MG63 (cell line): ENCODE measurements around the gene MTF1. TPM values are rescaled to one million over a fixed set of nuclear protein-coding genes. Genes with fewer than 3 reads are reported as not detected.
"Not testable (repeated sequence)": the region's sequence is repeated elsewhere in the genome, so short reads cannot be mapped to it uniquely, and the experiment has no call there.

Experiments
- DNase-seq: peaks from one replicate; pipeline ENCODE4 v3.0.0-alpha.2; 2020
- H3K27me3 ChIP-seq: fragments of 250-450 bp; sonication (Bioruptor Pico); 2 replicates; pipeline ENCODE4 v1.5.1; 2020; ENCODE audit warnings: mild to moderate bottlenecking, moderate library complexity
- H3K36me3 ChIP-seq: fragments of 250-450 bp; sonication (Bioruptor Pico); 2 replicates; pipeline ENCODE4 v1.5.1; 2020; ENCODE audit warnings: mild to moderate bottlenecking, moderate library complexity
- H3K4me3 ChIP-seq: fragments of 250-450 bp; sonication (Bioruptor Pico); 2 replicates; pipeline ENCODE4 v1.5.1; 2020; ENCODE audit warnings: mild to moderate bottlenecking, moderate library complexity
- H3K9me3 ChIP-seq: fragments of 250-450 bp; sonication (Bioruptor Pico); 2 replicates; pipeline ENCODE4 v1.5.1; 2020; ENCODE audit warnings: mild to moderate bottlenecking, moderate library complexity
- total RNA-seq: library from RNA; depleted of rRNA; stranded (reverse); fragments of >200 nt; shearing (Covaris generic); gene quantifications from 2 replicates; pipeline ENCODE4 v1.2.3, GENCODE V29; 2014; ENCODE audit warnings: low replicate concordance; rRNA removed

Gene MTF1
- 2.2 and 2.5 TPM in 2 replicates for total RNA-seq

DNA sequence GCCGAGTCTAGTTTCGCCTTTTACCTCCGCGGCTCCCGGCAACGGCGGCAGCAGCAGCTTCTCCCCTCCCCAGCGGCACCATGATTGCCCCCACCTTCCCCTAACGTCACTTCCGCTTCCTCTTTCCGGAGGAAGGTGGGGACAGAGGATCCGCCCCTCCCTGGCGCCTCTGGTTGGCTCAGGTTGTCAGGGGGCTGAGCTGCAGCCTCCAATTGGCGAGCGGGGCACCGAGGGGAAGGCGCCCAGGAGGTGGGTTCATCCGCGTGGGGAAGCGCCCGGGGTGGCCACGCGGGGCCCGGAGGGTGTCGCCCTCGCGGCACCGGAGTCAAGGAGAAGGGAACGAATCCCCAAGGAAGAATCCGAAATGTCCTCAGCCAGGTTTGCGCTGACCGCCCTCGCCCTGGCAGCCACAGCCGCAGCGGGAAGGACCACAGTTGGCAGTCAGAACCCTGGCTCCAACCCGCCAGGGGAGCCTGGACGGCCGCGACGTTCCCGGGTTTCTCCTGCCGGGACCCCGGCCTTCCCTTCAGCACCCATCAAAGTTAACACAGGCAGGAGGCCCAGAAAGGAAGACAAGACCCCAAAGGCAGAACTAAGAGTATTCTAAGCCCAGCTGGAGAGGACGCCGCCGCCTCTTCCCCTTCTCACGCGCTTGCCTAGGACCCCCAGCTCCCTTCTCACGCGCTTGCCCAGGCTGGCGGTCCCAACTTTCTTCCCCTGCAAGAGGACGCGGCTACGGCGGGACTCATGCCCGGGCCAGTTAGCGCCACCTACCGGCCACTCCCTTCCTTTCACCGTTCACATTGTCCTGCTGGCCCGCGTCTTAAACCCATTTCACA is at the start of gene MTF1:
Gene MTF1 (minus strand): TSS at position 86 of the 839 bp plus-strand sequence. CDS start 1,934 bp downstream, outside the sequence.
- Histone ChIP-seq H3K27me3 (no peaks in the 10 kb centered on the region), H3K4me3 (peak within 1 kb of the TSS; percentile 96), H3K9me3 (no peaks in the 10 kb centered on the region), H3K36me3 (peaks cover 40% of the 10 kb centered on the region)
- peak; percentile 98 for DNase-seq

DNA sequence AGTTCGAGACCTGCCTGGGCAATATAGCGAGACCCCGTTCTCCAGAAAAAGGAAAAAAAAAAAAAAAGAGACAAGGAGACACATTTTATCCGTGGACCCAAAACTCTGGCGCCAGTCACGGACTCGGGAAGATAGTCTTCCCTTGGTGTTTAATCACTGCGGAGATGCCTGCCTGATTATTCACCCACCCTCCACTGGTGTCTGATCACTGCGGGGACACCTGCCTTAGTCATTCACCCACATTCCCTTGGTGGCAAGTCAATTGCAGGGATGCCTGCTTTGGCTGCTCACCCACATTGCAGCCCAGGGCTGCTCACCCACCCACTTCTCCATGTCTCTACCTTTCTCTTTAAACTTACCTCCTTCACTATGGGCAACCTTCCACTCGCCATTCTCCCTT is 49.1 kb upstream of the MTF1 start:
- not testable (repeated sequence) for DNase-seq, H3K27me3 ChIP-seq, H3K9me3 ChIP-seq, H3K4me3 ChIP-seq
- H3K36me3 ChIP-seq: peaks cover 43% of the 10 kb centered on the region

DNA sequence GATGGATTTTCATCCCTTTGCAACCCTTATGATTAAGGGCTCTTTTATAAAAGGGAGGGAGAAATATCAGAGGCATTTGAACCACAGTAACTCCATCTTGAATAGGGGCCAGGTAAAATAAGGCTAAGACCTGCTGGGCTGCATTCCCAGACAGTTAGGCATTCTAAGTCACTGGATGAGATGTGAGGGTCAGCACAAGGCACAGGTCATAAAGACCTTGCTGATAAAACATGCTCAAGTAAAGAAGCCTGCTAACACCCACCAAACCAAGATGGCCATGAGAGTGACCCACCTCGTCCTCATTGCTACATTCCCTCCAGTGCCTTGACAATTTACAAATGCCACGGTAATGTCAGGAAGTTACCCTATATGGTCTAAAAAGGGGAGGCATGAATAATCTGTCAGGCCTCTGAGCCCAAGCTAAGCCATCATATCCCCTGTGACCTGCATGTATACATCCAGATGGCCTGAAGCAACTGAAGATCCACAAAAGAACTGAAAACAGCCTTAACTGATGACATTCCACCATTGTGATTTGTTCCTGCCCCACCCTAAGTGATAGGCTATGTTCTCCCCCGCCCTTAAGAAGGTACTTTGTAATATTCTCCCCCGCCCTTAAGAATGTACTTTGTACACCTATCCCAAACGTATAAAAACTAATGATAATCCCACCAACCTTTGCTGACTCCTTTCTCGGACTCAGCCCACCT is 48.2 kb upstream of the MTF1 start:
- DNase-seq, H3K27me3 ChIP-seq, H3K4me3 ChIP-seq, H3K9me3 ChIP-seq: not testable (repeated sequence)
- peaks cover 40% of the 10 kb centered on the region for H3K36me3 ChIP-seq

DNA sequence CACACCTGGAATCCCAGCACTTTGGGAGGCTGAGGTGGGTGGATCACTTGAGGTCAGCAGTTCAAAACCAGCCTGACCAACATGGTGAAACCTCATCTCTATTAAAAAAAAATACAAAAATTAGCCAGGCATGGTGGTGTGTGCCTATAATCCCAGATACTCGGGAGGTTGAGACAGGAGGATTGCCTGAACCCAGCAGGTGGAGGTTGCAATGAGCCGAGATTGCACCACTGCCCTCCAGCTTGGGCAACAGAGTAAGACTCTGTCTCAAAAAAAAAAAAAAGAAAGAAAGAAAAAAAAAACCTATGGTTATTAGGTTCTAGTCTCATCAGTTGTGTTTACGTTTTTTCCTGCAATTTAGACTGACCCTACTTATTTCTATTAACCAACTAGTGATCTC is 47.2 kb upstream of the MTF1 start:
- H3K9me3 ChIP-seq, H3K4me3 ChIP-seq, DNase-seq, H3K27me3 ChIP-seq: not testable (repeated sequence)
- H3K36me3 ChIP-seq: peaks cover 34% of the 10 kb centered on the region

DNA sequence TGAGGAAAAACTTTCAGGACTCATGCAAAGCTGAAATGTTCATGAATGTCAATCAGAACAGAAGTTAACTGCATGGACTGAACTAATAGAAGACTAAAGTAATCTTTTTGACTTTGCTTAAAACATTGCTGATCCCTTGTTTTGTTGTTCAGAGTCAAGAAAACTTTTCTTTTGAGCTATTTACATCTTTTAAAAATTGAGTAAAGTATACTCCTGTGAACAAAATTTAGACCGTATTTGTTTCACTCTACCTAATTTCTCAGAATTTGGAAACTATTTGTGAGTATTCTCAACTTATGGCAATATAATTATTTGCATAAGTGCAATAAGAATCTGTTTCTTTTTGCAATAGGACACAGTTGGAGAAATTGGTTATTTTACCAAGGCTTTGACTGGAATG is 46.3 kb upstream of the MTF1 start:
- peaks cover 30% of the 10 kb centered on the region for H3K36me3 ChIP-seq
- H3K4me3 ChIP-seq: no peak overlapping the region
- H3K27me3 ChIP-seq: no peaks in the 10 kb centered on the region
- DNase-seq: no peak
- H3K9me3 ChIP-seq: no peaks in the 10 kb centered on the region; the same call in 1 of the 2 replicates

DNA sequence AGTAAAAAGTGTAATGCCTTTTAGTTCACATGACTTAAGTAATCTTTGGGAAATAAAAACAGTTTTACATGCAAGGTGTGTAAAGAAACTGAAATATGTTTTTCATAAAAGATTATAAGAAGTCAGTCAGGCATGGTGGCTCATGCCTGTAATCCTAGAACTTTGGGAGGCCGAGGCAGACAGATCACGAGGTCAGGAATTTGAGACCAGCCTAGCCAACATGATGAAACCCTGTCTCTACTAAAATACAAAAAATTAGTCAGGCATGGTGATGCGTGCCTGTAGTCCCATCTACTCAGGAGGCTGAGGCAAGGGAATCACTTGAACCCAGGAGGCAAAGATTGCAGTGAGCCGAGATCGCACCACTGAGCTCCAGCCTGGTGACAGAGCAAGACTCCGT is 44.5 kb upstream of the MTF1 start:
- not testable (repeated sequence) for H3K27me3 ChIP-seq, H3K4me3 ChIP-seq, H3K9me3 ChIP-seq, DNase-seq
- peaks cover 30% of the 10 kb centered on the region for H3K36me3 ChIP-seq

DNA sequence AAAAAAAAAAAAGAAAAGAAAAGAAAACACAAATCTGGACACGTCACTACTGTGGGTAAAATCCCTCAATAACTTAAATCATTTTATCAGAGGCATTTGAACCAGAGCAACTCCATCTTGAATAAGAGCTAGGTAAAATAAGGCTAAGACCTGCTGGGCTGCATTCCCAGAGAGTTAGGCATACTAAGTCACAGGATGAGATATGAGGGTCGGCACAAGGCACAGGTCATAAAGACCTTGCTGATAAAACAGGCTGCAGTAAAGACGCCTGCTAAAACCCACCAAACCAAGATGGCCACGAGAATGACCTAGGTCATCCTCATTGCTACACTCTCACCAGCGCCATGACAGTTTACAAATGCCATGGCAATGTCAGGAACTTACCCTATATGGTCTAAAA is 43.6 kb upstream of the MTF1 start:
- Histone ChIP-seq H3K9me3 (no peaks in the 10 kb centered on the region; the same call in 1 of the 2 replicates), H3K4me3 (no peak overlapping the region), H3K27me3 (no peaks in the 10 kb centered on the region), H3K36me3 (peaks cover 30% of the 10 kb centered on the region)
- DNase-seq: no peak

DNA sequence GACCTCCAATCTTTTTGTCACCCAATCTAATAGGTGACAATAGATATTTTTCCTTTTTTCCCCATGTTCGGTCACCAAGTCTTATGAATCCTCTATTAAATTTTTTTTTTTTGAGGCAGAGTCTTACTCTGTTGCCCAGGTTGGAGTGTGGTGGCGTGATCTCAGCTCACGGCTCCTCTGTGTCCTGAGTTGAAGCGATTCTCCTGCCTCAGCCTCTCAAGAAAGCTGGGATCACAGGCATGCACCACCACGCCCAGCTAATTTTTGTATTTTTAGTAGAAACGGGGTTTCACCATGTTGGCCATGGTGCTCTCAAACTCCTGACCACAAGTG is 42.5 kb upstream of the MTF1 start:
- Histone ChIP-seq H3K27me3 (no peaks in the 10 kb centered on the region), H3K36me3 (peaks cover 24% of the 10 kb centered on the region), H3K9me3 (no peaks in the 10 kb centered on the region; the same call in 1 of the 2 replicates), H3K4me3 (no peak overlapping the region)
- no peak for DNase-seq

DNA sequence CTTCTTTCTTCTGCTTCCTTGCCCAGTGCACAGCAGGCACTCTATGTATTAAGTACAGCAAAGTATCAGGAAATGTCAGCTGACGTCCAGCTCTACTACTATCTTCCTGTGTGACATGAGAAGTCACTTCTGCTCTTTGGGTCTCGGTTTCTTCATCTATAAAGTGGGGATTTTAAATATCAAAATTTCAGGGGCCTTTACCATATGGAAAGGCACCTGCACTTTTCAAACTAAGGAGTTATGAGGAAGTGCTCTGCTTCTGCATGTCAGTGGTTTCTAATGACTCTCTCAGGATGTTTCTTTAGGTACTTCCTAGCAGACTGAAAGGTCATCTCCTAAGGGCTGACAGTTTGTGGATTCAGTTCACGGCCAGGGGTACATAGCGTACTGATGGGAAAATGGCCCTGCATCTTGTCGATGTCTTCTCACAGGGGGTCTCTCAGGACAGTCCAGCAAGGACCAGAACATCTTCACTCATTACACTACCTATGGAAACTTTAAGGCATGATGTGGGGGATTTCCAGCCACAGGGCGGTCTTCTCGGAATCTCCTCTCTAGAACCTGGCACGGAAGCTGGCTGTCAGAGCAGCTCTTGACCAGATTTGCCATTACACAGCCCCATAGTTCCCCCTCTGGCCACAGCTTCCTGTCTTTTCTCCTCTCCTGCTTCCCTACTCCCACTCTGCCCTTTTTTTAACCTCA is 42.0 kb upstream of the MTF1 start:
- no peaks in the 10 kb centered on the region for H3K27me3 ChIP-seq
- no peak overlapping the region for H3K4me3 ChIP-seq
- DNase-seq: no peak
- no peaks in the 10 kb centered on the region; the same call in 1 of the 2 replicates for H3K9me3 ChIP-seq
- peaks cover 21% of the 10 kb centered on the region for H3K36me3 ChIP-seq

DNA sequence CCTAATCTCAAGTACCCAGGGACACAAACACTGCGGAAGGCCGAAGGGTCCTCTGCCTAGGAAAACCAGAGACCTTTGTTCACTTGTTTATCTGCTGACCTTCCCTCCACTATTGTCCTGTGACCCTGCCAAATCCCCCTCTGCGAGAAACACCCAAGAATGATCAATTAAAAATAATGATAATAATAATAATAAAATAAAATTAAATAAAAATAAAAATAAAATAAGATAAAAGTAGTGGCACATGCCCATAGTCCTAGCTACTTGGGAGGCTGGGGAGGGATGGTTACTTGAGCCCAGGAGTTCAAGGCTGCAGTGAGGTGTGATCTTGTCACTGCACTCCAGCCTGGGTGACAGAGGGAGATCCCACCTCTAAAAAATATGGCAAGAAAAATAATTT is 38.2 kb upstream of the MTF1 start:
- not testable (repeated sequence) for H3K27me3 ChIP-seq, DNase-seq, H3K4me3 ChIP-seq

DNA sequence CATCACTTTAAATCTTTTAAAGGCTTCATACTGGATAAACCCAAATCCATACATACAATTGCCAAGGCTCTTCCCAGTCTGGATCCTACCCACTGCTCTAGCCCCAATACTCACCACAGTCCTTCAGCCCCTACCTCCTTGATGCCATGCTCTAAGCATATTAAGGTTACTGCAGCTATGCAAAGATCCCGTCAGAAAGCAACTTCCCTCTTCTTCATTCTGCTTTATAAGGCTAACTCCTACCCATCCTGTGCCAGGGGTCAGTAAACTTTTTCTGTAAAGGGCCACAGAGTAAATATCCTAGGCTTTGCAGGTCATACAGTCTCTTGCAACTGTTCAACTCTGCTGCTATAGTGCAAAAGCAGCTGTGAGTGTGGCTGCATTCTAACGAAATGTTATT is 34.3 kb upstream of the MTF1 start:
- Histone ChIP-seq H3K27me3 (no peaks in the 10 kb centered on the region), H3K4me3 (no peak overlapping the region), H3K9me3 (no peaks in the 10 kb centered on the region), H3K36me3 (peaks cover 20% of the 10 kb centered on the region)
- DNase-seq: no peak

More for the DNA sequence above, 38.2 kb upstream of the MTF1 start:
- H3K36me3 ChIP-seq, H3K9me3 ChIP-seq: not testable (repeated sequence)

DNA sequence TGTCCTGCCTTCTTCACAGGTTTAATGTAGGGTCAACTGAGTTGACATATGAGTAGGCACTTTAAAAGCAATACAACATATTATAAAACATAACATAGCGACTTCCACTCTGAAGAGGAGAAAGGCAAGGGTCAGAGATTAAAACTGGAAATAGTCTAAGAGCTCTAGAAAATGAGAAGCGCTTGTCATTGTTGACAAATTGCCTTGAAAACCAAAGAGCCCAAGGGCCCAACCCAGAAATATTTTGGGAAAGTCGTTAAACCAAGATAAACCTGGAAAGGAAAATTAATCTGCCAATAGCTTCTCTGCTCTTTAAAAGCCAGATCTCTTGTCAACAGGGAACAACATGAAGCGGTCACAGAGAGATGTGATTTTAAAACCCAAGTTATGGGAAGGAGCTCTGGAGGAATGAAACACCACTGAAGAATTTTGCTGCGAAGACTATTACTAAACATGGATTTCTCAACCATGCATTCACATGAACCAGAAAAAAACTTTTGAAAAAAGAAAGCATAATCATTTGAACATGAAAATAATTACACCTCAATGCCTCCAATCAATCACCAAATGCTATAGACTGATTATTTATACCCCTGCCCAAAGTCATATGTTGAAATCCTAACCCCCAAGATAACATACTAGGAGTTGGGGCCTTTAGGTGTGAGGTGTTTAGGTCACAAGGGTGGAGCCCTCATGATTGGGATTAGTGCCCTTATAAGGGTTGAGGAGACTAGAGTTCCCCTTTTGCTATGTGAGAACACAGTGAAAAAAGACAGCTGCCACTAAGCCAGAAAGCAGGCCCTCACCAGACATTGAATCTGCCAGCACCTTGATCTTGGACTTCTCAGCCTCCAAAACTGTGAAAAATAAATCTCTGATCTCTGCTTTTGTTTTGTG is 33.0 kb upstream of the MTF1 start:
- Histone ChIP-seq H3K36me3 (peaks cover 29% of the 10 kb centered on the region), H3K4me3 (no peak overlapping the region), H3K9me3 (no peaks in the 10 kb centered on the region), H3K27me3 (no peaks in the 10 kb centered on the region)
- no peak for DNase-seq

DNA sequence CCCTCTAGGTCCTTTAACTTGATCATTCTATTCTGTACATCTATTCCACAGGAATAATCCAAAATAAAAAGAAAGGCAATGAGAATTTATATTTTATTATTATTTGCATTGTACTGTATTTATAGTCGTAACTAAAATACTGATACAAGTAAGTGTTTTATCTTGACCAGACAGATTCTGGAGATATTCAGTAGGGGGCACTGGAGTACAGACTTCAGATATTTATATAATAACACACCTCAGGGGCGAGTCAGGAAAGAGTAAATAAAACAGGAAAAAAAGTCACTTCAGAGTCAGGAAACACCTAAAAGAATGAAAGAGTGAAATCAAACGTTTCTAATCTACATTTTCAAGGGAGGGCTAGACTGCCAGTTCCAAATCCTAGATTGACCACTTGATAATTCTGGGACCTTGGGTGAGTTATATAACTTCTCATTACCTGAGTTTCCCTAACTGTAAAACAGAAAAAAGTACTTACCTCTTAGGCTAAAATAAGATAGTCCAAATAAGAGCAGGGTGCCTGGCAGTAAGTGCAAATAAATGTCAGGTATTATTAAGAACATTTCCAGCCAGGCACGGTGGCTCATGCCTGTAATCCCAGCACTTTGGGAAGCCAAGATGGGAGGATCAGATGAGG is 31.1 kb upstream of the MTF1 start:
- no peak for DNase-seq
- Histone ChIP-seq H3K27me3 (no peaks in the 10 kb centered on the region), H3K36me3 (peaks cover 43% of the 10 kb centered on the region), H3K4me3 (no peak overlapping the region), H3K9me3 (no peaks in the 10 kb centered on the region)

DNA sequence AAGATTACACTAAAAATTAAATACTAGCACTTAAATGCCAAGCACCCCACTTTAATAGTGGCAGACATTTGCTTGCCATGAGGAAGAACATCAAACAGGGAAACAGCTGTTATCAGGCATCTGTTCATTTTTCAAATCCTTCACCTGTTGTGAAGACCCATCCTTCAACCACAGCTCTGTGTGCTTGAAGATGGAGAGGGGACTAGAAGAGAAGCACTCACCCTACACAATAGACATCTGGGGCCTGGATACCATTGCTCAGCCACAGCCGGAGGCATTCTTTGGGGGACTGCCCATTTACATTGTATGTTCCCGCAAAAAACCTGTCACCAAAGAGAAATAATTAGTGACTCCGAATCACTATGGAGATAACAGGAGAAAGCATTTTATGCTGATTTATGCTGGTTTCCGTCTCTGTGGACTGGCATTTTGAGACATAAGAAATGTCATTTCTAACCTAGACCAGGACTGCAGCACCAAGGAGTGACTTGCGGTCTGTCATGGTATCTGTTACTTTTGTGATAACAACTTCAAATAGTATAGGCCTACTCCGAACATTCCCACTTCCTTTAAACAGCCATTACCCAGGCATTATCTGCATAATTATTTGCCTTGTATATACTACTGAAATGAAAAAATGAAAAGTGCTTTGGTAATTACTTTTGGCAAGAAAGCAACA is 28.8 kb upstream of the MTF1 start:
- Histone ChIP-seq H3K27me3 (no peaks in the 10 kb centered on the region), H3K9me3 (no peaks in the 10 kb centered on the region), H3K4me3 (no peak overlapping the region), H3K36me3 (peaks cover 51% of the 10 kb centered on the region)
- no peak for DNase-seq

DNA sequence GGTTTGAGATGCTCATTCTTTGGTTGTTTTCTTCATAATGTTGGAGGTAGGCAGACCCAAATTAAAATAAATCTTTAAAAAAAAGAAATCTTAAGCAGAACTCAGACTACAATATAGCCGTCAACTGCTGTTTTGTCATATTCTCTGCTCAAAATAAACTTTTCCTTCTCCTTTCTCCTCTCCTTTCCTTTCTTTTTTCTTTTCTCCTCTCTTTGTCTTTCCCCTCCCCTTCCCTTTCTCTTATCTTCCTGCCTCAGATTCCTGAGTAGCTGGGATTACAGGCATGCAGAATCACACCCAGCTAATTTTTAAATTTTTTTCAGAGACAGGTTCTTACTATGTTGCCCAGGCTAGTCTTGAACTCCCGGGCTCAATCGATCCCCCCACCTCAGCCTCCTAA is 24.8 kb upstream of the MTF1 start:
- no peak overlapping the region for H3K4me3 ChIP-seq
- H3K36me3 ChIP-seq: peaks cover 58% of the 10 kb centered on the region
- H3K27me3 ChIP-seq: no peaks in the 10 kb centered on the region
- no peaks in the 10 kb centered on the region for H3K9me3 ChIP-seq
- DNase-seq: no peak
